Osteoblast (primary cell): ENCODE results near the gene ZNF219. TPM values are rescaled to one million over a fixed set of nuclear protein-coding genes. Genes with fewer than 3 reads are reported as not detected.
A peak's percentile ranks its signal among the peaks of the same experiment; 100 is the strongest.

Source experiments
- DNase-seq: peaks from one replicate; pipeline ENCODE4 v3.0.0; 2011; ENCODE audit warnings: low spot score, mixed read lengths; ENCODE audit not compliant: insufficient read length; ENCODE audit errors: missing footprints
- H2AFZ ChIP-seq: 2 replicates; pipeline ENCODE4 v1.6.0; 2011; ENCODE audit warnings: mild to moderate bottlenecking, low read length
- H3K27ac ChIP-seq: 2 replicates; pipeline ENCODE4 v1.5.1; 2011; ENCODE audit warnings: mild to moderate bottlenecking, low read depth, low read length, moderate library complexity
- H3K27me3 ChIP-seq: 2 replicates; pipeline ENCODE4 v1.6.0; 2012; ENCODE audit warnings: mild to moderate bottlenecking, control low read depth, inconsistent platforms, low read length, moderate library complexity; ENCODE audit not compliant: insufficient read depth
- H3K36me3 ChIP-seq: 2 replicates; pipeline ENCODE4 v1.5.1; 2011; ENCODE audit warnings: mild to moderate bottlenecking, low read length, control low read depth, moderate library complexity; ENCODE audit not compliant: insufficient read depth
- H3K4me1 ChIP-seq: 2 replicates; pipeline ENCODE4 v1.5.1; 2011; ENCODE audit warnings: mild to moderate bottlenecking, low read length, control low read depth, moderate library complexity; ENCODE audit not compliant: insufficient read depth
- H3K4me2 ChIP-seq: 2 replicates; pipeline ENCODE4 v1.6.0; 2011; ENCODE audit warnings: mild to moderate bottlenecking, low read length; ENCODE audit not compliant: insufficient read depth
- H3K4me3 ChIP-seq: fragments of 200-600 bp; sonication (generic); 3 replicates; pipeline ENCODE4 v1.5.1; 2012; ENCODE audit warnings: mild to moderate bottlenecking, low read length, inconsistent platforms; ENCODE audit not compliant: insufficient read depth
- H3K79me2 ChIP-seq: 2 replicates; pipeline ENCODE4 v1.6.0; 2012; ENCODE audit warnings: mild to moderate bottlenecking, low read length, control low read depth, inconsistent platforms; ENCODE audit not compliant: insufficient read depth
- H3K9me3 ChIP-seq: 2 replicates; pipeline ENCODE4 v1.5.1; 2011; ENCODE audit warnings: low read depth, low read length, control low read depth
- H4K20me1 ChIP-seq: 2 replicates; pipeline ENCODE4 v1.6.0; 2012; ENCODE audit warnings: mild to moderate bottlenecking, low read length, control low read depth; ENCODE audit not compliant: insufficient read depth
- total RNA-seq: library from RNA; depleted of rRNA; stranded (reverse); fragments of >200 nt; gene quantifications from 2 replicates; pipeline ENCODE4 v1.2.3, GENCODE V29; 2012
- TF ChIP-seq, protein P1 (sequence below): IDR thresholded peaks from 2 replicates; pipeline ENCODE4 v1.5.1; 2011; ENCODE audit warnings: mild to moderate bottlenecking, low read depth, low read length, moderate library complexity; ENCODE audit errors: extremely low read depth

The ZNF219 gene
- total RNA-seq, 1 donor, result 9.4 TPM

DNA sequence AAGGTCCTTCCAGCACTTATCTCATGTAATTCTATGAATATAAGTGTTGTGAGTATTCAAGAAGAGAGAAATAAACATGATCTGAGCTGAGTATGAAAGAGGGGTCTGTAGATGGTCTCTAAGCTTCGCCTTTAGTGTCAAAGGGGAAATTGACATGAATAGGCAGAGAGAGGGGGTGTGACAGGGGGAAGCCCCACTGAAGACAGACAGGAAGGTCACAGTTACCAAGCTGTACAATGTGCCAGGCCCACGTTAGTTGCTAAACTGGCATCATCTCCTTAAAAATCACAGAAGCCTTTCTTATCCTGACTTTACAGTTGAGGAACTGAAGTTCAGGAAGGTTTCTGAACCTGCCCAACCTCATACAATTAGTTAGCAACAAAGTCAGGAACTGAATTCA lies 20.8 kb downstream of the ZNF219 start:
- peak; percentile 62 for DNase-seq
- Histone ChIP-seq H3K36me3 (peaks cover 87% of the 10 kb centered on the region), H3K9me3 (no peaks in the 10 kb centered on the region), H4K20me1 (peaks cover 20% of the 10 kb centered on the region), H2AFZ (no peak overlapping the region), H3K27ac (no peak overlapping the region), H3K4me3 (no peak overlapping the region), H3K4me1 (peaks cover 6% of the 10 kb centered on the region), H3K79me2 (peaks cover 16% of the 10 kb centered on the region), H3K4me2 (no peak overlapping the region), H3K27me3 (no peaks in the 10 kb centered on the region)
- TF ChIP-seq, protein P1, sequence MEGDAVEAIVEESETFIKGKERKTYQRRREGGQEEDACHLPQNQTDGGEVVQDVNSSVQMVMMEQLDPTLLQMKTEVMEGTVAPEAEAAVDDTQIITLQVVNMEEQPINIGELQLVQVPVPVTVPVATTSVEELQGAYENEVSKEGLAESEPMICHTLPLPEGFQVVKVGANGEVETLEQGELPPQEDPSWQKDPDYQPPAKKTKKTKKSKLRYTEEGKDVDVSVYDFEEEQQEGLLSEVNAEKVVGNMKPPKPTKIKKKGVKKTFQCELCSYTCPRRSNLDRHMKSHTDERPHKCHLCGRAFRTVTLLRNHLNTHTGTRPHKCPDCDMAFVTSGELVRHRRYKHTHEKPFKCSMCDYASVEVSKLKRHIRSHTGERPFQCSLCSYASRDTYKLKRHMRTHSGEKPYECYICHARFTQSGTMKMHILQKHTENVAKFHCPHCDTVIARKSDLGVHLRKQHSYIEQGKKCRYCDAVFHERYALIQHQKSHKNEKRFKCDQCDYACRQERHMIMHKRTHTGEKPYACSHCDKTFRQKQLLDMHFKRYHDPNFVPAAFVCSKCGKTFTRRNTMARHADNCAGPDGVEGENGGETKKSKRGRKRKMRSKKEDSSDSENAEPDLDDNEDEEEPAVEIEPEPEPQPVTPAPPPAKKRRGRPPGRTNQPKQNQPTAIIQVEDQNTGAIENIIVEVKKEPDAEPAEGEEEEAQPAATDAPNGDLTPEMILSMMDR, result no peak

DNA sequence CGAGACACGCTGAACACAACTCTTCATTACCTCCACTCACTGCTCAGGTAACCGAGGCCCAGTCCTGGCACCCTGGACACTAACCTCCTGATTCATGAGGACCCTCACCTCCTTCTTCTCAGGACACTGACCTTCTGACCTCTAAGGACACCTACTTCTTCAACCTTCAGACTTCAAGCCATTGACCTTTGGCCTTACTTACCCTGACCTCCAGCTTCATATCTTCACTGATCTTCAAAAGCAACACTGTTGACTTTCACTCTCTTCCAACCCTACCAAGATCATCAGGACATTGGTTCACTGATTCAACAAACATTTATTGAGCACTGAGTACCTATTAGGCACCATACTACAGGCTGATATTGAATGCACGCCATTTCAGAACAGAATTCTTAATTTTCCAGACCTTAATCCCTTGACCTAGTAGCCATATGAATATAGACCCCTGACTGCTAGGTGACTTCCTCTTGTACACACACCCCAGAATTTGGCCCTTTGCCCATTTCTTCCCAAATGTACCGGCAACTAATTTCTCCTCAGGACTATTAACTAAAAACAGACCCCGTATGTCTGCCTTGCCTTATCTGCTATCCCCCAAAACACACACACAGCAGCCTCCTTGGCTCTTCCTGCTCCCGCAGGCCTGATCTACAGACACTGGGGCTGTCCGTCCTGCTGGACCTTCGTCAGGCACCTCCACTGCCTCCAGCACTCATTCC lies 22.6 kb downstream of the ZNF219 start:
- peaks cover 20% of the 10 kb centered on the region for H3K4me1 ChIP-seq

DNA sequence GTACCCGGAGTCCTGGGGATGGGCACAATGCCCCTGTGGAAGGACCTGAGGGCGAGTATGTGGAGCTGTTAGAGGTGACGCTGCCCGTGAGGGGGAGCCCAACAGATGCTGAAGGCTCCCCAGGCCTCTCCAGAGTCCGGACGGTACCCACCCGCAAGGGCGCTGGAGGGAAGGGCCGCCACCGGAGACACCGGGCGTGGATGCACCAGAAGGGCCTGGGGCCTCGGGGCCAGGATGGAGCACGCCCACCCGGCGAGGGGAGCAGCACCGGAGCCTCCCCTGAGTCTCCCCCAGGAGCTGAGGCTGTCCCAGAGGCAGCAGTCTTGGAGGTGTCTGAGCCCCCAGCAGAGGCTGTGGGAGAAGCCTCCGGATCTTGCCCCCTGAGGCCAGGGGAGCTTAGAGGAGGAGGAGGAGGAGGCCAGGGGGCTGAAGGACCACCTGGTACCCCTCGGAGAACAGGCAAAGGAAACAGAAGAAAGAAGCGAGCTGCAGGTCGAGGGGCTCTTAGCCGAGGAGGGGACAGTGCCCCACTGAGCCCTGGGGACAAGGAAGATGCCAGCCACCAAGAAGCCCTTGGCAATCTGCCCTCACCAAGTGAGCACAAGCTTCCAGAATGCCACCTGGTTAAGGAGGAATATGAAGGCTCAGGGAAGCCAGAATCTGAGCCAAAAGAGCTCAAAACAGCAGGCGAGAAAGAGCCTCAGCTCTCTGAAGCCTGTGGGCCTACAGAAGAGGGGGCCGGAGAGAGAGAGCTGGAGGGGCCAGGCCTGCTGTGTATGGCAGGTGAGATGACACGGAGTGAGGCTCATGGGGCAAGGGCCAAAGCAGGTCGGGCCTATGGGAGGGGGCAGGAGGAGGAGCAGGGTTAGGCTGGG lies 23.8 kb downstream of the ZNF219 start:
- Histone ChIP-seq H3K36me3 (peaks cover 62% of the 10 kb centered on the region), H3K4me3 (no peak overlapping the region), H3K4me2 (no peak overlapping the region), H3K27me3 (no peaks in the 10 kb centered on the region), H3K79me2 (peaks cover 17% of the 10 kb centered on the region), H3K4me1 (peaks cover 23% of the 10 kb centered on the region), H3K9me3 (no peaks in the 10 kb centered on the region), H2AFZ (no peak overlapping the region), H4K20me1 (peaks cover 25% of the 10 kb centered on the region), H3K27ac (no peak overlapping the region)
- DNase-seq, result peak; percentile 69
- TF ChIP-seq, protein P1, result no peak

More for the DNA sequence above, 22.6 kb downstream of the ZNF219 start:
- Histone ChIP-seq H3K79me2 (peaks cover 17% of the 10 kb centered on the region), H3K4me2 (no peak overlapping the region), H3K36me3 (peaks cover 73% of the 10 kb centered on the region), H2AFZ (no peak overlapping the region), H3K4me3 (no peak overlapping the region), H4K20me1 (peaks cover 25% of the 10 kb centered on the region), H3K27ac (no peak overlapping the region), H3K9me3 (no peaks in the 10 kb centered on the region), H3K27me3 (no peaks in the 10 kb centered on the region)
- DNase-seq, result peak; percentile 56
- TF ChIP-seq, protein P1, result no peak

DNA sequence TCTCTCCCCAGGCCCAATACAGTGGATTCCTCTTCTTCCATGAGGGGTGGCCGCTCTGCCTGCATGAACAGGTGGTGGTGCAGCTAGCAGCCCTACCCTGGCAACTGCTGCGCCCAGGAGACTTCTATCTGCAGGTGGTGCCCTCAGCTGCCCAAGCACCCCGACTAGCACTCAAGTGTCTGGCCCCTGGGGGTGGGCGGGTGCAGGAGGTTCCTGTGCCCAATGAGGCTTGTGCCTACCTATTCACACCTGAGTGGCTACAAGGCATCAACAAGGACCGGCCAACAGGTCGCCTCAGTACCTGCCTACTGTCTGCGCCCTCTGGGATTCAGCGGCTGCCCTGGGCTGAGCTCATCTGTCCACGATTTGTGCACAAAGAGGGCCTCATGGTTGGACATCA lies 24.5 kb downstream of the ZNF219 start:
- DNase-seq, result peak; percentile 48
- Histone ChIP-seq H3K27ac (no peak overlapping the region), H3K27me3 (no peaks in the 10 kb centered on the region), H3K9me3 (no peaks in the 10 kb centered on the region), H3K4me2 (no peak overlapping the region), H3K79me2 (peaks cover 17% of the 10 kb centered on the region), H3K4me3 (no peak overlapping the region), H2AFZ (no peak overlapping the region), H3K36me3 (peaks cover 56% of the 10 kb centered on the region), H4K20me1 (peaks cover 22% of the 10 kb centered on the region), H3K4me1 (peaks cover 30% of the 10 kb centered on the region)
- TF ChIP-seq, protein P1, result no peak
